ENCODE results near the gene MAP3K4.

MAP3K4 gene

GRCh38 chr6:160991406-160992060 lies at the start of gene MAP3K4:
MAP3K4 (plus strand) TSS chr6:160991769; CDS start chr6:160991932, 163 bp downstream.
- DNase-seq: peak; percentile 61 to 66

- no peak for DNase-seq
Observed at GRCh38 chr6:160943997-160944396, 47.6 kb upstream of the MAP3K4 start.

GRCh38 chr6:160945516-160946177 lies 45.9 kb upstream of the MAP3K4 start:
- no peak for DNase-seq

GRCh38 chr6:160949531-160949930 lies 42.0 kb upstream of the MAP3K4 start:
- no peak for DNase-seq

GRCh38 chr6:160950507-160950906 lies 41.1 kb upstream of the MAP3K4 start:
- DNase-seq: no peak

GRCh38 chr6:160951187-160952030 lies 40.2 kb upstream of the MAP3K4 start:
- no peak for DNase-seq

- no peak for DNase-seq
Observed at GRCh38 chr6:160952633-160953281, 38.8 kb upstream of the MAP3K4 start.

GRCh38 chr6:160955508-160956295 lies 35.9 kb upstream of the MAP3K4 start:
- DNase-seq: no peak

- DNase-seq: no peak
Observed at GRCh38 chr6:160956300-160957035, 35.1 kb upstream of the MAP3K4 start.

- DNase-seq: no peak
Observed at GRCh38 chr6:160959726-160960435, 31.7 kb upstream of the MAP3K4 start.

GRCh38 chr6:160960839-160961238 lies 30.7 kb upstream of the MAP3K4 start:
- DNase-seq: no peak

- no peak for DNase-seq
Observed at GRCh38 chr6:160962835-160963623, 28.5 kb upstream of the MAP3K4 start.

GRCh38 chr6:160963651-160964050 lies 27.9 kb upstream of the MAP3K4 start:
- DNase-seq: no peak

- no peak for DNase-seq
Observed at GRCh38 chr6:160965893-160966292, 25.7 kb upstream of the MAP3K4 start.

- DNase-seq: no peak
Observed at GRCh38 chr6:160966493-160967229, 24.9 kb upstream of the MAP3K4 start.

GRCh38 chr6:160967351-160967750 lies 24.2 kb upstream of the MAP3K4 start:
- DNase-seq: no peak

- DNase-seq: no peak
Observed at GRCh38 chr6:160967833-160968232, 23.7 kb upstream of the MAP3K4 start.

- no peak for DNase-seq
Observed at GRCh38 chr6:160971171-160971570, 20.4 kb upstream of the MAP3K4 start.

- peak; percentile 64 to 73 for DNase-seq
Observed at GRCh38 chr6:160972111-160972510, 19.5 kb upstream of the MAP3K4 start.
